ENCODE data around the gene ADAMTS12.
"Not testable (repeated sequence)": the region's sequence is repeated elsewhere in the genome, so short reads cannot be mapped to it uniquely, and the experiment has no call there.

- not testable (repeated sequence) for TF ChIP-seq SIN3A (IDR thresholded peaks at IDR 0.05; ENCODE audit: low read depth); YY1 (IDR thresholded peaks at IDR 0.05; ENCODE audit: extremely low read depth, insufficient replicate concordance, low read depth, low read length); REST (IDR thresholded peaks at IDR 0.05; ENCODE audit: low read depth); CTCF (IDR thresholded peaks at IDR 0.05 in 2 of 3, conservative IDR thresholded peaks at IDR 0.05 in 1 of 3; ENCODE audit: borderline replicate concordance in 1 of 3, insufficient read depth in 1 of 3, low read depth in 2 of 3, low read length in 2 of 3)
Measured at GRCh38 chr5:33859177-33859576, 32.6 kb downstream of the ADAMTS12 start.

All from HCT116 (cell line).